H1 (cell line): ENCODE measurements around the gene UGT3A1. TPM values are rescaled to one million over a fixed set of nuclear protein-coding genes. Genes with fewer than 3 reads are reported as not detected.

Experiments used
- CTCF ChIA-PET: fragments of 300-600 bp; sonication (Branson Sonifier 250); formaldehyde crosslinking; loops from one replicate; lab custom pipeline; 2021; ENCODE audit not compliant: partially characterized antibody; lab: Charles Lee
- POLR2A ChIA-PET: fragments of 300-600 bp; sonication (Branson Sonifier 250); formaldehyde crosslinking; loops from one replicate; lab custom pipeline; 2021; ENCODE audit warnings: inconsistent platforms; ENCODE audit not compliant: partially characterized antibody; lab: Charles Lee
- DNase-seq, 2 experiments: peaks; one replicate each; pipeline versions ENCODE4 v3.0.0 to v3.0.0-alpha.2; 2010 to 2022; ENCODE audit warnings: low spot score in 2 of 2, low read depth in 1 of 2, mixed read lengths in 1 of 2
- FAIRE-seq: peaks from 2 replicates; lab custom pipeline; 2011; peaks lifted over from hg19 to GRCh38; lab: Jason Lieb, UNC
- H2AFZ ChIP-seq: 2 replicates; pipeline ENCODE4 v1.8.1; 2012; ENCODE audit warnings: low read length, inconsistent platforms
- H2AK5ac ChIP-seq: 2 replicates; pipeline ENCODE4 v1.6.1; 2013; ENCODE audit warnings: low read depth, low read length
- H2BK120ac ChIP-seq: replicated peaks from 2 replicates; pipeline ENCODE3; 2013; ENCODE audit warnings: low read depth, low read length, inconsistent platforms
- H2BK12ac ChIP-seq: 2 replicates; pipeline ENCODE4 v1.6.1; 2013; ENCODE audit warnings: low read depth, low read length
- H2BK15ac ChIP-seq: 2 replicates; pipeline ENCODE4 v1.6.1; 2013; ENCODE audit warnings: low read length
- H2BK20ac ChIP-seq: 2 replicates; pipeline ENCODE4 v1.6.1; 2013; ENCODE audit warnings: low read length
- H2BK5ac ChIP-seq: 2 replicates; pipeline ENCODE4 v1.6.1; 2013; ENCODE audit warnings: low read depth, low read length
- H3K14ac ChIP-seq: 2 replicates; pipeline ENCODE4 v1.6.1; 2013; ENCODE audit warnings: inconsistent platforms; ENCODE audit not compliant: insufficient read length
- H3K18ac ChIP-seq: 2 replicates; pipeline ENCODE4 v1.6.1; 2013; ENCODE audit warnings: low read length; ENCODE audit errors: extremely low read depth
- H3K23ac ChIP-seq: 2 replicates; pipeline ENCODE4 v1.6.1; 2013; ENCODE audit warnings: inconsistent platforms; ENCODE audit not compliant: insufficient read length
- H3K23me2 ChIP-seq: 2 replicates; pipeline ENCODE4 v1.6.1; 2013; ENCODE audit warnings: low read depth, low read length
- H3K27ac ChIP-seq: 2 replicates; pipeline ENCODE4 v1.6.1; 2011; ENCODE audit warnings: low read depth, low read length, inconsistent platforms
- H3K27me3 ChIP-seq, 4 experiments: replicated peaks in 1 of 4; 1 replicate in 1 of 4; 2 replicates in 3 of 4; pipeline versions ENCODE4 v1.6.1 to v1.8.1; 2011 to 2013; ENCODE audit warnings: low read length in 3 of 4, mild to moderate bottlenecking in 3 of 4, inconsistent platforms in 2 of 4, mixed read lengths in 2 of 4, moderate library complexity in 1 of 4; ENCODE audit not compliant: control insufficient read depth in 3 of 4, insufficient read depth in 3 of 4; ENCODE audit errors: extremely low read depth in 1 of 4
- H3K36me3 ChIP-seq, 4 experiments: 2 replicates each; pipeline versions ENCODE4 v1.6.1 to v1.8.1; 2011 to 2013; ENCODE audit warnings: mild to moderate bottlenecking in 4 of 4, low read length in 3 of 4, moderate library complexity in 2 of 4, control low read depth in 1 of 4, inconsistent platforms in 1 of 4; ENCODE audit not compliant: insufficient read depth in 4 of 4, control insufficient read depth in 2 of 4
- H3K4ac ChIP-seq: replicated peaks from 2 replicates; pipeline ENCODE3; 2013; ENCODE audit warnings: low read length, low read depth, mixed read lengths, inconsistent platforms; ENCODE audit not compliant: insufficient read length
- H3K4me1 ChIP-seq, 4 experiments: replicated peaks in 1 of 4; 1 replicate in 1 of 4; 2 replicates in 3 of 4; pipeline versions ENCODE4 v1.6.1 to v1.8.1; 2011 to 2013; ENCODE audit warnings: low read length in 3 of 4, inconsistent platforms in 2 of 4, mixed read lengths in 1 of 4; ENCODE audit not compliant: insufficient read depth in 4 of 4, control insufficient read depth in 3 of 4
- H3K4me2 ChIP-seq, 2 experiments: 2 replicates each; pipeline versions ENCODE4 v1.6.1 to v1.8.1; 2011 to 2013; ENCODE audit warnings: low read depth in 2 of 2, low read length in 2 of 2, control low read depth in 1 of 2, inconsistent platforms in 1 of 2, mild to moderate bottlenecking in 1 of 2; ENCODE audit not compliant: insufficient read depth in 1 of 2
- H3K4me3 ChIP-seq, 4 experiments: fragments of 200-600, 300-600 bp in 1 of 4; sonication (generic), shearing (Covaris generic), sonication (Bioruptor Twin) in 1 of 4; 2 replicates each; pipeline versions ENCODE4 v1.5.1 to v1.8.1; 2011 to 2016; ENCODE audit warnings: low read length in 4 of 4, low read depth in 3 of 4, control low read depth in 2 of 4, inconsistent platforms in 2 of 4, mild to moderate bottlenecking in 2 of 4, mixed read lengths in 1 of 4, moderate library complexity in 1 of 4; ENCODE audit not compliant: insufficient read depth in 2 of 4; ENCODE audit errors: extremely low read depth in 1 of 4
- H3K56ac ChIP-seq: replicated peaks from 2 replicates; pipeline ENCODE3; 2013; ENCODE audit warnings: low read depth, mild to moderate bottlenecking, mixed read lengths, low read length, inconsistent platforms; ENCODE audit not compliant: insufficient read length
- H3K79me1 ChIP-seq: 2 replicates; pipeline ENCODE4 v1.6.1; 2013; ENCODE audit warnings: low read depth, low read length, control low read depth
- H3K79me2 ChIP-seq, 2 experiments: 2 replicates each; pipeline versions ENCODE4 v1.6.1 to v1.8.1; 2012 to 2013; ENCODE audit warnings: low read length in 2 of 2, mild to moderate bottlenecking in 2 of 2, inconsistent platforms in 1 of 2; ENCODE audit not compliant: insufficient read depth in 2 of 2, control insufficient read depth in 1 of 2
- H3K9ac ChIP-seq, 4 experiments: replicated peaks in 1 of 4; 1 replicate in 1 of 4; 2 replicates in 3 of 4; pipeline versions ENCODE4 v1.6.1 to v1.8.1; 2011 to 2013; ENCODE audit warnings: low read depth in 3 of 4, low read length in 3 of 4, control low read depth in 2 of 4, mild to moderate bottlenecking in 2 of 4, moderate library complexity in 2 of 4, inconsistent platforms in 1 of 4; ENCODE audit errors: extremely low read depth in 1 of 4
- H3K9me3 ChIP-seq, 2 experiments: 2 replicates each; pipeline versions ENCODE4 v1.6.1 to v1.8.1; 2012 to 2013; ENCODE audit warnings: mild to moderate bottlenecking in 2 of 2, moderate library complexity in 2 of 2, control low read depth in 1 of 2, inconsistent platforms in 1 of 2, low read depth in 1 of 2, low read length in 1 of 2, mixed read lengths in 1 of 2; ENCODE audit not compliant: insufficient read depth in 2 of 2
- H4K20me1 ChIP-seq, 2 experiments: replicated peaks in 1 of 2; 2 replicates each; pipeline versions ENCODE3 to v1.8.1; 2011 to 2013; ENCODE audit warnings: inconsistent platforms in 2 of 2, low read length in 2 of 2, mild to moderate bottlenecking in 1 of 2; ENCODE audit not compliant: insufficient read depth in 2 of 2, control insufficient read depth in 1 of 2
- H4K5ac ChIP-seq: 2 replicates; pipeline ENCODE4 v1.6.1; 2013; ENCODE audit warnings: low read length, low read depth, mixed read lengths, inconsistent platforms; ENCODE audit not compliant: insufficient read length
- H4K8ac ChIP-seq: 2 replicates; pipeline ENCODE4 v1.8.0; 2013; ENCODE audit warnings: mild to moderate bottlenecking, moderate library complexity, low read length, inconsistent platforms; ENCODE audit not compliant: insufficient read depth; ENCODE audit errors: extremely low read depth
- H4K91ac ChIP-seq: replicated peaks from 2 replicates; pipeline ENCODE3; 2013; ENCODE audit warnings: low read length, mixed read lengths, inconsistent platforms; ENCODE audit not compliant: insufficient read length
- ATF2 ChIP-seq: IDR thresholded peaks from 2 replicates; pipeline ENCODE4 v1.6.1; 2012; ENCODE audit warnings: low read length, inconsistent platforms
- EGR1 ChIP-seq: IDR thresholded peaks from 2 replicates; pipeline ENCODE4 v1.6.1; 2011; ENCODE audit warnings: low read depth, low read length, borderline replicate concordance
- KDM5A ChIP-seq: fragments of 200-600 bp; IDR thresholded peaks from 2 replicates; pipeline ENCODE4 v1.7.1; 2012; ENCODE audit warnings: mild to moderate bottlenecking, low read length, inconsistent platforms, mixed read lengths
- RNF2 ChIP-seq: fragments of 200-900, 300-1000 bp; sonication (generic); IDR thresholded peaks from 2 replicates; pipeline ENCODE4 v1.7.1; 2016; ENCODE audit warnings: borderline replicate concordance, low read depth, mild to moderate bottlenecking, antibody characterized with exemption, low read length; ENCODE audit not compliant: poor library complexity, severe bottlenecking; ENCODE audit errors: missing control alignments
- SIX5 ChIP-seq: IDR thresholded peaks from 2 replicates; pipeline ENCODE4 v1.6.1; 2011; ENCODE audit warnings: mild to moderate bottlenecking, low read depth, low read length
- TCF12 ChIP-seq: IDR thresholded peaks from 2 replicates; pipeline ENCODE4 v1.6.1; 2011; ENCODE audit warnings: low read depth, mild to moderate bottlenecking, low read length
- WGBS, 2 experiments: shearing (Covaris generic) in 1 of 2; methylation state at CpG; one replicate each; pipeline versions ENCODE4 v1.1.6 to v1.1.7; 2013 to 2015; ENCODE audit warnings: low lambda C conversion rate in 2 of 2, mixed read lengths in 2 of 2, inconsistent platforms in 1 of 2, low coverage in 1 of 2, missing lambda C conversion rate in 1 of 2; ENCODE audit not compliant: insufficient replicate concordance in 2 of 2, insufficient coverage in 1 of 2, insufficient read length in 1 of 2; ENCODE audit errors: extremely low coverage in 1 of 2, missing lambda C conversion rate in 1 of 2; 5-methylcytosine and 5-hydroxymethylcytosine counted together
- polyA plus RNA-seq, 7 experiments: library from polyadenylated mRNA; depleted of rRNA in 3 of 7; stranded (reverse) in 5 of 7; unstranded in 2 of 7; fragments of >200 nt in 5 of 7; fragments of 200-250 nt in 2 of 7; gene quantifications; 1 replicate in 5 of 7; 2 replicates in 1 of 7; 4 replicates in 1 of 7; pipeline versions ENCODE4 v1.2.1 to v1.2.3, GENCODE V29; 2011 to 2013; ENCODE audit warnings: missing spikeins in 2 of 7, mixed read lengths in 2 of 7
- total RNA-seq: library from RNA; stranded (reverse); fragmentation: NEBNext Ultra II Directional; extraction: Animal tissue kit (Norgen Biotek cat#: 25700); gene quantifications from 2 replicates; pipeline ENCODE4 v1.2.1, GENCODE V29; 2021

UGT3A1 gene
- total and polyA plus RNA-seq, 2 of the 8 experiments (the other 6 are each of a cell fraction or from before 2014, with no cell fraction given): 2.4 to 3.4 TPM

- Histone ChIP-seq H3K79me1 (no peaks in the 10 kb centered on the region), H3K4me3 (no peak overlapping the region), H3K27ac (no peak overlapping the region), H3K4me1 (no peaks in the 10 kb centered on the region), H3K18ac (no peak overlapping the region), H3K4me2 (no peak overlapping the region), H3K23me2 (no peaks in the 10 kb centered on the region; the same call in 1 of the 2 replicates), H3K9me3 (peaks cover 6 to 13% of the 10 kb centered on the region in 2 experiments), H3K14ac (no peak overlapping the region), H2AK5ac (no peak overlapping the region), H4K8ac (no peak overlapping the region), H2BK120ac (no peak overlapping the region), H3K56ac (no peak overlapping the region), H2BK20ac (no peak overlapping the region), H2BK15ac (no peak overlapping the region), H3K23ac (no peak overlapping the region), H2BK12ac (no peak overlapping the region), H3K4ac (no peak overlapping the region), H4K5ac (no peak overlapping the region), H2AFZ (no peak overlapping the region), H4K91ac (no peak overlapping the region), H4K20me1 (no peaks in the 10 kb centered on the region), H2BK5ac (no peak overlapping the region), H3K9ac (no peak overlapping the region), H3K27me3 (no peaks in the 10 kb centered on the region), H3K79me2 (no peaks in the 10 kb centered on the region), H3K36me3 (no peaks in the 10 kb centered on the region)
- DNase-seq (no peak), FAIRE-seq (no peak)
- no peak for TF ChIP-seq KDM5A
- no peak for TF ChIP-seq EGR1
- no peak for TF ChIP-seq RNF2
- no peak for TF ChIP-seq ATF2
- no peak for TF ChIP-seq TCF12
- TF ChIP-seq SIX5: no peak
- 93% methylated on average over 1 of the region's 1 CpG; no CpG with 5 or more reads in 1 of the 2 experiments for WGBS, 2 experiments
- POLR2A ChIA-PET: no interaction called here
- CTCF ChIA-PET: interaction anchor here (0.6 kb wide), 1 partner anchor 44 kb away, joined by 3 read pairs; no protein-coding TSS in a partner anchor
Measured at GRCh38 chr5:36006163-36006562, 15.0 kb upstream of the UGT3A1 start.
